GM18520 (cell line): ENCODE results near the gene OR5AP2.
A peak's percentile ranks its signal among the peaks of the same experiment; 100 is the strongest.
"Not testable (repeated sequence)": the region's sequence is repeated elsewhere in the genome, so short reads cannot be mapped to it uniquely, and the experiment has no call there.

ENCODE experiments used
- ATAC-seq: cut with Tn5 transposase; IDR thresholded peaks from one replicate; pipeline ENCODE4 v1.9.1; 2021; ENCODE audit not compliant: unreplicated experiment

OR5AP2 gene

GRCh38 chr11:56642339-56642738, at the start of gene OR5AP2:
Gene OR5AP2 (minus strand): TSS chr11:56642439. CDS start chr11:56642439, 0 bp downstream.
- ATAC-seq = no peak

- ATAC-seq = not testable (repeated sequence)
Observed at GRCh38 chr11:56691179-56691578, 48.9 kb upstream of the OR5AP2 start.

- no peak for ATAC-seq
Observed at GRCh38 chr11:56688554-56689100, 46.4 kb upstream of the OR5AP2 start.

DNA sequence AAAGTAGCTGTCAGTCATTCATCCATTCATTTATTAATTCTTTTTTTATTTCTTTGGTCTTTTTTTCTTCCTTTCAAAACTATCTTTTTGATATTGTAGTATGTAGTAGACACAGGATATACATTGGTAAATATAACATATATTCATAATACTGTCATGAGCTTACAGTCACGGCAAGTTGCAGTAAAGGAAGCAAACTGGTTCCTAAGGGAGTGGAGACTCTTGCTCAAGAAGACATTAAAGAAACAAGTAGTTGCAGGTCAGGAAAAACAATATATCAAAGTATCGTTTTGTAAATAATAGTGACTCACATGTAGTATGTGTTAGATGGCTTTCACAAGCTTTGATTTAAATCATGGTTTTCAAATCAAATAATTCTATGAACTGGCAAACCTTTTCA, 28.7 kb upstream of the OR5AP2 start:
- ATAC-seq = no peak

GRCh38 chr11:56663386-56663785, 21.1 kb upstream of the OR5AP2 start, which contains the start of gene OR5AR1:
Gene OR5AR1 (plus strand): TSS chr11:56663686. CDS start chr11:56663686, 0 bp downstream.
- ATAC-seq = no peak

GRCh38 chr11:56659755-56660154, 17.5 kb upstream of the OR5AP2 start:
- no peak for ATAC-seq

GRCh38 chr11:56637500-56637899, 4.7 kb downstream of the OR5AP2 start:
- no peak for ATAC-seq

DNA sequence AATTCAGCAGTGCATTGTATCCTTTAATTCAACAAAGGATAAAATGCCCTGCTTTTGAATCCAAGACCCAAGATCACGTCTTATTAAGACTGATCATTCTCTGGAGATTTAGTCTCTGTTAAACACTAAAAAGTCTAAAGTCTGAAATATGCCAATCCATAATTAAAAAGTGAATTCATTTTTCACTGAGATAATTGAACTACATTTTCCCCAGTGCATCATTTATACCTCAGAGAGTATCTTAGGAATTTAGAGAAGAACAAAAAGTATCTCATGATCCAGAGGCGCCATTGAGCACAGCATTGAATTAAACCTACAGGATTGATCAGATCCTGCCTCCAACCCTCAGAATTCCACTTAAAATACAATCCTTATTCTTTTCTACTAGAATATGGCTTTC, 5.4 kb downstream of the OR5AP2 start:
- ATAC-seq = no peak

DNA sequence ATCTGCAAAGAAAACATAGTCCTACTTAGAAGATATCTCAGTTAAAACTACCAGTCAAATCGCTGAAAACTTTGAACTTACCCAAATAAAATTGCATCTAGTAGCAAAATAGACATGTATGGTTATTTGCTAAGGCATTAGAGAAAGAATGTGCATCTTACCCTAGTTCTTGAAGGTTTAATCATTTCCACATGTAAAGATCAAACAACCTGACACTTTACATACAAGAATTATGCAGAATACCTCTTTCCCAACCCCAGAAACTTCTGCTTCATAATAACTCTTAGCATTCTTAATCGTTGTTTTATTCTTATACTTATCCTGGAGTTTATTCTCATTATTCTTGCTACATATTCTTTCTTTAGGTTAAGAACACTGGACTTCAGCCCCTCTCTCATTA, 9.9 kb downstream of the OR5AP2 start:
- no peak for ATAC-seq

DNA sequence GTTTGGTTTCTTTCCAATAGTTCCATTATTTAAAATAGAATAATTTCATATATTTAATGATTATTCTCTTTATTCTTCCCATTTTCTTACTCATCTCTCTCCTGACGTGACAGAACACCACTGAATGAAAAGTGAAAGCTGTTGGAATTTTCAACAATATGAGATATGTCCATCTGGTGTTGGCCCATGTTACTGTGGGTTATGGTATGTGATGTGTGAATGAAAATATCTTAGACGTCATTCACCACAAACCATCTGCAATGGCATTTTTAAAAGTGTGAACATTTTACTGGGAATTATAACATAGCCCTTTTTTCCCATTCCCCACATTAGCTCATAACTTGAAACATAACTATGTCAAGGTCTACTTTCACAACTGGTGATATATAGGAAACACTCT, 16.3 kb downstream of the OR5AP2 start:
- ATAC-seq = no peak

GRCh38 chr11:56624661-56625110, 17.6 kb downstream of the OR5AP2 start:
- ATAC-seq = peak; percentile 57

- ATAC-seq = no peak
Observed at GRCh38 chr11:56611174-56611573, 31.1 kb downstream of the OR5AP2 start.

DNA sequence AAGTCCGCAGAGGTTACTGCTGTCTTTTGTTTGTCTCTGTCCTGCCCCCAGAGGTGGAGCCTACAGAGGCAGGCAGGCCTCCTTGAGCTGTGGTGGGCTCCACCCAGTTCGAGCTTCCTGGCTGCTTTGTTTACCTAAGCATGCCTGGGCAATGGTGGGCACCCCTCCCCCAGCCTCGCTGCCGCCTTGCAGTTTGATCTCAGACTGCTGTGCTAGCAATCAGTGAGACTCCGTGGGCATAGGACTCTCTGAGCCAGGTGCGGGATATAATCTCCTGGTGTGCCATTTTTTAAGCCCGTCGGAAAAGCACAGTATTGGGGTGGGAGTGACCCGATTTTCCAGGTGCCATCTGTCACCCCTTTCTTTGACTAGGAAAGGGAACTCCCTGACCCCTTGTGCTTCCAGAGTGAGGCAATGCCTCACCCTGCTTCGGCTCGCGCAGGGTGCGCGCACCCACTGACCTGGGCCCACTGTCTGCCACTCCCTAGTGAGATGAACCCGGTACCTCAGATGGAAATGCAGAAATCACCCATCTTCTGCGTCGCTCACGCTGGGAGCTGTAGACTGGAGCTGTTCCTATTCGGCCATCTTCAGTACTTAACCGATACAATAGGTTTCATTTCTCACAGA, 50.0 kb downstream of the OR5AP2 start:
- not testable (repeated sequence) for ATAC-seq
